HG03066 (cell line): ENCODE data around the gene SCARB1.

ENCODE experiments used
- ATAC-seq: cut with Tn5 transposase; IDR thresholded peaks from one replicate; pipeline ENCODE4 v1.9.1; 2021; ENCODE audit warnings: low read depth; ENCODE audit not compliant: unreplicated experiment

SCARB1 gene

GRCh38 chr12:124828264-124829007 lies 35.2 kb downstream of the SCARB1 start:
- ATAC-seq = no peak

DNA sequence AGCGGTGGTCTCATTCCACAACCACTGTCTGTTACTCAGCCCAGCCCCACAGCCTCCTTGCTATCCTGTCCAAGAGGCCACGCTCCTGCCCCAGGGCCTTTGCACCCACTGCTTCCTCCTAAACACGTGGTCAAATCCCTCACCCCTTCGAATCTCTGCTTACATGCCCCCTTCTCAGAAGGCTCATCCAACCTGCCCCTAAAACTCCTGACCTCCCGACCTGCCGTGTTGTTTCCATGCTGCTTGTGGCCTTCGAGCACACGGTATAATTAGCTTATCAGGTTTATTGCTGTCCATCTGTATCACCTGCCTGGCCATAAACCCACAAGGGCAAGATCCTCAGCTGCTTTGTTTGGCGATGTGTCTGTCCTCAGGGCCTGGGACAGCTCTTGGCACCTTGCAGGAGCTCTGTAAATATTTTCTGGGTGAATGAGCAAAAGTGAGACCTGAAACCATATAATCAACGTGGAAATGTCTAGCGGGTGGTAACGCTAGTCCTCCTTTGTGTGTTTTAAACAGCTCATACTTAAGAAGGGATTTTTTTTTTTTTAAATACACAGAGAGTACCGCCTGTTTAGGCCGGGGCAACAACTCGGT lies 36.0 kb downstream of the SCARB1 start:
- no peak for ATAC-seq

- ATAC-seq = no peak
These were observed 39.5 kb downstream of the SCARB1 start for GRCh38 chr12:124824195-124824594.

DNA sequence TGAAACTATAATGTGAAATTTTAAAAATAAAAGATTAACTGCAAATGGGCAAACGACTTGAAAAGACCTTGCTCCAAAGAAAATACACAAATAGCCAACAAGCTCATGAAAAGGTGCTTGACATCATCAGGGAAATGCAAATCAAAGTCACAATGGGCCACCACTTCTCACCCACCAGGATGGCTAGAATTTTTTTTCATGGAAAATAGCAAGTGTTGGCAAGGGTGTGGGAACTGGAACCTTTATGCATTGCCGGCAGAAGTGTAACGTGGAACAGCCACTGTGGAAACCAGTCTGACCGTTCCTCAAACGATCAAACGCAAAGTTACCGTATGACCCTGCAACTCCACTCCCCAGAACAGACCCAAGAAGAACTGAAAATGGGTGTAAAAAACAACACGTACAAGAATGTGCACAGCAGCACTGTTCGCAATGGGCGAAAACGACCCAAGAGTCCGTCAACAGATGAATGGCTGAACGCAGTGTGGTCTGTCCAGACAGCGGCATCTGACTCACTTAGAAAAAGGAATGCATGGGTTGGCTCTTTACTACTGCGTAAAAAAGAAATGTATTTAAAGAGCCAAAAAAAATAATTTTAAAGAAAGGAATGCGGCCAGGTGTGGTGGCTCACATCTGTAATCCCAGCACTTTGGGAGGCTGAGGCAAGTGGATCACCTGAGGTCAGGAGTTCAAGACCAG lies 40.2 kb downstream of the SCARB1 start:
- no peak for ATAC-seq

DNA sequence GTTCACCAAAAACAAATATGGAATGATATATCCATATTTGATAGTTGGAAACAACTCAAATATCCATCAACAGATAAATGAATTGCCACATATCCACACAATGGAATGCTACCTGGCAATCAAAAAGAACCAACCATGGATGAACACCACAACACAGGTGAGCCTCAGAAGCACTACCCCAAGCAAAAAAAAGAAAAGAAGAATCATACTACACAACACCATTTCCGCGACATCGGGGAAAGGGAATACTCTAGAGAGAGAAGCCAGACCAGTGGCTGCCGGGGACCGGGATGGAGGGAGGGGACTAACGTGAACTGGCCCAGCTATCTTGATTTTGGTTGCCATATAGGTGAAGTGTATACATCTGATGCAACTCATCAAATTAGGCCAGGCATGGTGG lies 41.4 kb downstream of the SCARB1 start:
- ATAC-seq = no peak

GRCh38 chr12:124821252-124822200 lies 42.1 kb downstream of the SCARB1 start:
- ATAC-seq = no peak

DNA sequence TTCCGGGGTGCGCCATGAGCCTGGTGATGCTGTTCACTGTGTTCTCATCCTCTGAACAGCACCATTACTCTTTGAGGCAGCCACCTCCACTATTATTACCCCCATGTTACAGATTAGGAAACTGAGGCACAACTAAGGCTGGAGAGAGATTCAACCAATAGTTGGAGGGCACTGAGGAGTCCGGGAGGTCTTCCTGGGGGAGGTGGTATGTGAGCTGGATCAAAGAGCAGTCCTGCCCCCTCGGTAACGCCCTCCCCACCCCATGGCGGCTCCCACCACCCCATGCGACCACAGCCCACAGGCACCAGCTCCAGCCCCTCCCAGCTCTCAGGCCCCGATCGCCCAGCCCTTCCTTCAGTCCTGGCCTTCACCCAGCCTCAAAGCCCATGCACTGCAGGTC lies 43.5 kb downstream of the SCARB1 start:
- no peak for ATAC-seq

- no peak for ATAC-seq
These were observed 44.1 kb downstream of the SCARB1 start for GRCh38 chr12:124819525-124819924.

DNA sequence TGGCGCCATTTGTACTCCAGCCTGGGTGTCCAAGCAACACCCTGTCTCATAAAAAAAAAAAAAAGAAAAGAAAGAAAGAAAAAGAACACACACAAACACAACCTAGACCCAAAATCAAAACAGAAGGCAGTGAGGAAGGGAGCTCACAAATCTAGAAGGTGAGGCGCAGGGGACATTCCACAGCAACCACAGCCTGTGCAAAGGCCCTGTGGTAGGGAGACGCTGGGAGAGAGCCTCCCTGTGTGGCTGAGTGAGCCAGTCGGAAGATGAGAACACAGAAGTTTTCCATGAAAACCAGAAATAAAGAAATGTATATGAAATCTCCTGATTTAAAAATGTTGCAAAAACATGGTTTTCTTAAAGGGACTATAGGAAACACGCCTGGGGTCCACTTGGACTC lies 44.6 kb downstream of the SCARB1 start:
- no peak for ATAC-seq

GRCh38 chr12:124817076-124818000 lies 46.3 kb downstream of the SCARB1 start:
- ATAC-seq = no peak

- ATAC-seq = no peak
These were observed 47.3 kb downstream of the SCARB1 start for GRCh38 chr12:124816295-124816854.

DNA sequence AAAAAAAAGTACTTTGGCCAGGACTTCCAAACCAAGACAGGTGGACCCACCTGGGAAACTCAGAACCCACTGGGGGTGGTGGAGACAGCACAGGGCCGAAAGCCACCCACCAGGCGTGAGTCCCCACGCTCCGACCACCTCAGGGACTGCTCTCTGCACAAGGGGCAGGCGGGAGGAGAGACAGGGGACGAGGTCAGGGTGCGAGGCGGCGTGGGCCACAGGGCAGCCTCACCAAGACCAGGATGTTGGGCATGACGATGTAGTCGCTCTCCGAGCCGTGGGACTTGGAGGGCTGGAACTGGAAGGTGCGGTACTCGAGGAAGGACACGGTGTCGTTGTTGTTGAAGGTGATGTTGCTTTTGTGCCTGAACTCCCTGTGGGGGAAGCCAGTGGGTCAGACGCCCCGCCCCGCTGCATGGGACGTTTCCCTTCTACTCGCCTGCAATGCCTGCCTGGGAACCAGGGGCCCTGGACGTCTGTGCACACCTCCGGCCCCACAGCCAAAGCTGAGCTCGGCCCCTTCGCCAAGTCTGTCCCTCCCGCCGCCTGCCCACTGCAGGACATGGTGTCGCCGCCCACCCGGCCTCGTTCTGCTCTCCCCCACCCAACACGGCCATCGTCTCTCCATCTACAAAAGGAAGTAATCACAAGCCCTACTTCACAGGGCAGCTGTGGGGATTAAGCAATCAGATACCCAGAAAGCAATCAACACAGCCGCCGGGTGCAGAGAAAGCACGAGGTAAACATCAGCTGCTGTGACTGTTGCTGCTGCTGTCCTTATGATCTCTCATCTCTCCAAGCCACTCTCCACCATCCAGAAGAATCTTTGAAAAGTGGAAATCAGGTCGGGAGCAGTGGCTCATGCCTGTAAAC lies 48.7 kb downstream of the SCARB1 start:
- ATAC-seq = no peak

GRCh38 chr12:124813782-124814181 lies 49.9 kb downstream of the SCARB1 start:
- no peak for ATAC-seq

DNA sequence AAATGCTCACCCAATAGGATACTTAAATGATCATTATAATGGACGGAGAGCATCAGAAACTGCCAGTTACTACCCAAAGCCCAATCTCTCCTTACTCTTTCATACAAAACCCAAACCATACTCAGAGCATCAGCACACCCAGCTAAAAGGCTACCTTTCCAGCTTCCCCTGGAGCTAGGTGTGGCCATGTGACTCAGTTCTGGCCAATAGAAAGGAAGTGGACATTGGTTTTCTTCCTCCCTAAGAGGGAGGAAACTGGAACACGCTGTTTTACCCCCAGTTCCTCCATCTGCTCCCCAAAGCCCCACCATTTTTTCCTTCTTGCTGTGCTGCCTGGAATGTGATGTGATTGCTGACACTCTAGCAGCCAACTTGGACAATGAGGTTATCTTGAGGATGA lies 50.7 kb downstream of the SCARB1 start:
- ATAC-seq = no peak

DNA sequence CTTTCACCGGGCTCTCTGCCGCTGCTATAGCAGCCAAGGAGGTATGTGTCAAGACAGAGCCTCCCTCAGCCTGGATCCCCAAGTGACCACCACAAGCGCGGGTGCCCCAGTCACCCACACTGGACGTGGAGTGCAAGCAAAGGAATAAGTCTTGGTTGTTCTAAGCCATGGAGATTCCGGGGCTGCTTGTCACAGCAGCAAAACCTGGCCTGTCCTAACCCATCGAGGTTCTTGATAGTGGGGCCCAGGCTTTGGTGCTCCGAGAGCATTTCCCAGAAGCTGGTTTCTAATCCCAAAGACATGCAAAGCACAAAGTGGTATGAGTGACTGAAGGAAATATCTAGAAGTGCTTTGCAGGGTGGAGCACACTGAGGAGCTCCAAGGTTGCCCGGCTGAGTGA lies 51.3 kb downstream of the SCARB1 start:
- no peak for ATAC-seq

DNA sequence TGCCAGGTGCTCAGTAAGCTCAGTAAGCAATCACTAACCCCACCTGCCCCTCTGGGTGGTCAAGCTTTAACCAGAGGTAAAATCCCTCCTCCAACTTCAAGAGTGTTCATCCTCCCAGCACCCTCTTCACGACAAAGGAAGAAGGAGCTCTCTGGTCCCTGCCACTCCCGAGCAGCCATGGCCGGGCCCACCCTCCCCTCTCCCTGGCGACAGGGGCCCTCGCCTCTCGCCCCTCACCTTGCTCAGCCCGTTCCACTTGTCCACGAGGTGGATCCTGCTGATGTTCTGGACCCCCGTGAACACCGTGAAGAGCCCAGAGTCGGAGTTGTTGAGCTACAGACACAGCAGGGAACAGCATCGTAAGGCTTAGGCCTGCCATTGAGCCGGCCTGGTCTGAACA lies 52.0 kb downstream of the SCARB1 start:
- ATAC-seq = no peak

GRCh38 chr12:124809878-124810277 lies 53.8 kb downstream of the SCARB1 start:
- no peak for ATAC-seq

GRCh38 chr12:124809391-124809790 lies 54.3 kb downstream of the SCARB1 start:
- ATAC-seq = no peak
